HG03571 (cell line): ENCODE data around the gene ACSS1.

Source experiments
- ATAC-seq: cut with Tn5 transposase; IDR thresholded peaks from one replicate; pipeline ENCODE4 v1.9.1; 2021; ENCODE audit not compliant: unreplicated experiment

ACSS1 gene

DNA sequence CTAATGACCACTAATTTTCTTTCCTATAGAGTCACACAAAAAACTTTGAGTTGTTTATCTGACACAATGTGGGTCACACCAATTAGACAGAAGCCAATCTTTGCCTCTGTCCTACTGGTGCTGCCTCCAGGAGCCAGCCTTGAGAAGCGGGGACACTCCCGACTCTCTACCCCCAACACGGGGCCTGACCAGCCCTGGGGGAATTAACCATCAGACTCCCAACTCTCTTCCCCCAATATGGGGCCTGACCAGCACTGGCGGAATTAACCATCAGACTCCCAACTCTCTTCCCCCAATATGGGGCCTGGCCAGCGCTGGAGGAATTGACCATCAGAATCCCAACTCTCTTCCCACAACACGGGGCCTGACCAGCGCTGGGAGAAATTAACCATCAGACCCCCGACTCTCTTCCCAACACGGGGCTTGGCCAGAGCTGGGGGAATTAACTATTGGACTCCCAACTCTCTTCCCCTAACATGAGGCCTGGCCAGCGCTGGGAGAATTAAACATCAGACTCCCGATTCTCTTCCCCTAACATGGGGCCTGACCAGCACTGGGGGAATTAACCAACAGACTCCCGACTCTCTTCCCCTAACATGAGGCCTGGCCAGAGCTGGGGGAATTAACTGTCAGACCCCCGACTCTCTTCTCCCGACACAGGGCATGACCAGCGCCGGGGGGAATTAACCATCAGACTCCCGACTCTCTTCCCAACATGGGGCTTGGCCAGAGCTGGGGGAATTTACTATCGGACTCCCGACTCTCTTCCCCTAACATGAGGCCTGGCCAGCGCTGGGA, 96.4 kb downstream of the ACSS1 start:
- ATAC-seq: no peak

DNA sequence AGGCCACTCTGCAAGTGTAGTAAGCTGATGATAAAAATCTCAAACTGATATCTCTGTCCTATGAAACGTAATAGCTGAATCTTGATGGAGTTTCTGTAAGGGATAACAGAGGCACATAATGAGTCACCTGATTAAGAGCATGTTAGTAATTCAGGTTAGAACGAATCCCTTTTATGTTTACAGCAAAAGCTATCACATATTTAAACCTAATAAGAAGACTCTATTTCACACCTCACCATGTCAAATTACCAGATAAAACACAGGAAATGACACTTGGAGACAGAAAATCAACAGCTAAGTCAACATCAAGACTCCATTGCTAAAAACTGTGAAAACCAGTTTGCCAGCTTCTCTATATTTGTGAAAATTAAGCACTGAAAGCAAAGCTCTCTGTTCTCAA, 97.1 kb downstream of the ACSS1 start:
- no peak for ATAC-seq

DNA sequence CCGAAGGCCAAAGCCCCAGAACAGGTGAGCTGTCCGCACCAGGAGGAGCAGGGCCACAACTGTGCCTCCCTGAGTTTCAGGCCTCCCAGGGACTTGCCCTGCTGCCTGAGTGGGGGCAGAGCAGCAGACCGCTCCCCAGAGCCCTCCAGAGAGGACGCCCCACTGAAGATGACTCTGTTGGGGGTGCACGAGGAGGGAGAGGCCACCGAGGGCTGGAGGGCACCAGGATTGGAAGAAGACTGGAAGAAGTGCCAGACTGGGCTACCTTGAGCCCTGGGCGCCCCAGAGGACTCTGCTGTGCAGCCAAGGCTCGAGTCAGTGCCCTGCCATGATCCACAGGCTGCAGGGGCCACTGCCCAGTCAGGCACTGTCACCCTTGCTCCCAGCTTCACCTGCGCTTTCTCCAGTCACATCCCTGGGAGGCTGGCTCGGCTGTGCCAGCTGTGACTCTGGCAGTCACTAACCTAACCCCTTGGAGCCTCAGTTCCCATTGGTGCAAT, 97.6 kb downstream of the ACSS1 start:
- ATAC-seq: no peak

- ATAC-seq: no peak
Measured at GRCh38 chr20:24959591-24960301, 98.2 kb downstream of the ACSS1 start.

- no peak for ATAC-seq
Measured at GRCh38 chr20:24958506-24959385, 99.2 kb downstream of the ACSS1 start.

- ATAC-seq: no peak
Measured at GRCh38 chr20:24957326-24958016, 100.5 kb downstream of the ACSS1 start.
